HepG2 (cell line): ENCODE measurements around the gene BFAR. TPM values are rescaled to one million over a fixed set of nuclear protein-coding genes. Genes with fewer than 3 reads are reported as not detected.

Source experiments
- FLYWCH1 ChIP-seq: sonication (generic); formaldehyde crosslinking; IDR thresholded peaks from 2 replicates; pipeline ENCODE4 v1.8.1; 2023; ENCODE audit warnings: mild to moderate bottlenecking, missing genetic modification reagents
- GABPA ChIP-seq, 2 experiments: IDR thresholded peaks; 2 replicates each; pipeline ENCODE4 v1.6.1; 2011 to 2016; ENCODE audit warnings: low read depth in 2 of 2, low read length in 1 of 2, missing biosample characterization in 1 of 2, missing genetic modification characterization in 1 of 2
- KDM2A ChIP-seq: sonication (generic); formaldehyde crosslinking; IDR thresholded peaks from 2 replicates; pipeline ENCODE4 v1.4.0; 2020; ENCODE audit warnings: low read depth, missing genetic modification reagents, borderline replicate concordance
- POLR2G ChIP-seq: fragments of 200-400 bp; formaldehyde crosslinking; IDR thresholded peaks from 2 replicates; pipeline ENCODE4 v1.6.1; 2018; ENCODE audit warnings: mild to moderate bottlenecking, low read depth, low read length, moderate library complexity
- PTBP1 ChIP-seq: fragments of 200-400 bp; formaldehyde crosslinking; IDR thresholded peaks from 2 replicates; pipeline ENCODE4 v1.6.1; 2018; ENCODE audit warnings: low read length, low read depth; ENCODE audit not compliant: poor library complexity, severe bottlenecking
- polyA plus RNA-seq, 8 experiments: library from polyadenylated mRNA; depleted of rRNA in 3 of 8; stranded (reverse) in 7 of 8; unstranded in 1 of 8; fragments of >200 nt; fragmentation: Illumina TruSeq in 4 of 8; extraction: Trizol in 4 of 8; gene quantifications; 2 replicates each; pipeline versions ENCODE4 v1.2.1 to v1.2.3, GENCODE V29; 2011 to 2016; ENCODE audit warnings: low read depth in 4 of 8, missing spikeins in 1 of 8, mixed read lengths in 1 of 8; ENCODE audit not compliant: insufficient read depth in 1 of 8
- total RNA-seq, 5 experiments: library from RNA; depleted of rRNA; stranded (reverse); fragments of >200 nt; fragmentation: Illumina TruSeq; extraction: Trizol; gene quantifications; 2 replicates each; pipeline ENCODE4 v1.2.3, GENCODE V29; 2016; ENCODE audit warnings: low read depth in 1 of 5
- TF ChIP-seq, protein P1 (sequence below): sonication (generic); formaldehyde crosslinking; IDR thresholded peaks from 2 replicates; pipeline ENCODE4 v1.5.1; 2020; ENCODE audit warnings: mild to moderate bottlenecking, missing genetic modification reagents, borderline replicate concordance
- TF ChIP-seq, protein P2 (sequence below): sonication (generic); formaldehyde crosslinking; IDR thresholded peaks from 2 replicates; pipeline ENCODE4 v1.8.1; 2023; ENCODE audit warnings: mild to moderate bottlenecking, moderate library complexity, missing genetic modification reagents
- TF ChIP-seq, protein P3 (sequence below): sonication (generic); formaldehyde crosslinking; IDR thresholded peaks from 2 replicates; pipeline ENCODE4 v1.4.0; 2020; ENCODE audit warnings: missing genetic modification reagents, borderline replicate concordance
- TF ChIP-seq, protein P4 (sequence below): sonication (generic); formaldehyde crosslinking; IDR thresholded peaks from 2 replicates; pipeline ENCODE4 v1.4.0; 2020; ENCODE audit warnings: missing genetic modification reagents
- TF ChIP-seq, protein P5 (sequence below): sonication (generic); formaldehyde crosslinking; IDR thresholded peaks from 2 replicates; pipeline ENCODE4 v1.9.0; 2021; ENCODE audit warnings: mild to moderate bottlenecking, missing genetic modification reagents

BFAR gene
- total and polyA plus RNA-seq, 2 of the 13 experiments (the other 11 are each of a cell fraction or from before 2014, with no cell fraction given): 96.9 to 120 TPM

DNA sequence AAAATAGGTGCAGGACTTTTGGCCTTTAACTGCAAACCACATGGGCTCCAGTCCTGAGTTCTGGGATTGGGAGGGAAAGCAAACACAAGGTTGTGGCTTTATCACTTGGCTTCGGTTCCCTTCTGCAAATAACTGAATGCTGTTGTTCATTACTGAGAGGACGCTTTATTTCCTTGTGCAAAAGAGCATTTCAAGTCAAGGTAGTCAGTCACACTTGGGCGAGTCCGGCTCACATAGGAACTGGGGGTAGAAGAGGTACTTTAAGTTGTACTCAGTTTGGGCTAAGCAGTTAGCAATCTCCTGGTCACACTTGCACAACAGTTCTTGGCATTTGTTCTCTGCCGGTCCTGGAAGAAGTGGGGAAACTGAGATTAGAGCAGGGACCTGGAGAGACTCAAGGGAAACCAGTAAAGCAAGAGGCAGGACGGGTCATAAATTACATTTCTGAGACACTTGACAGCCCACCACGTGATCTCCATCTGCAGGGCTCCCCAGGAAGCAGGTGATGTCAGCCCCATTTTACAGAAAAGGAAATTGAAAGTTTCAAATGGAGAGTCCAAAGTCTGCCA lies 39.7 kb downstream of the BFAR start (continued):
- TF ChIP-seq, protein P1, sequence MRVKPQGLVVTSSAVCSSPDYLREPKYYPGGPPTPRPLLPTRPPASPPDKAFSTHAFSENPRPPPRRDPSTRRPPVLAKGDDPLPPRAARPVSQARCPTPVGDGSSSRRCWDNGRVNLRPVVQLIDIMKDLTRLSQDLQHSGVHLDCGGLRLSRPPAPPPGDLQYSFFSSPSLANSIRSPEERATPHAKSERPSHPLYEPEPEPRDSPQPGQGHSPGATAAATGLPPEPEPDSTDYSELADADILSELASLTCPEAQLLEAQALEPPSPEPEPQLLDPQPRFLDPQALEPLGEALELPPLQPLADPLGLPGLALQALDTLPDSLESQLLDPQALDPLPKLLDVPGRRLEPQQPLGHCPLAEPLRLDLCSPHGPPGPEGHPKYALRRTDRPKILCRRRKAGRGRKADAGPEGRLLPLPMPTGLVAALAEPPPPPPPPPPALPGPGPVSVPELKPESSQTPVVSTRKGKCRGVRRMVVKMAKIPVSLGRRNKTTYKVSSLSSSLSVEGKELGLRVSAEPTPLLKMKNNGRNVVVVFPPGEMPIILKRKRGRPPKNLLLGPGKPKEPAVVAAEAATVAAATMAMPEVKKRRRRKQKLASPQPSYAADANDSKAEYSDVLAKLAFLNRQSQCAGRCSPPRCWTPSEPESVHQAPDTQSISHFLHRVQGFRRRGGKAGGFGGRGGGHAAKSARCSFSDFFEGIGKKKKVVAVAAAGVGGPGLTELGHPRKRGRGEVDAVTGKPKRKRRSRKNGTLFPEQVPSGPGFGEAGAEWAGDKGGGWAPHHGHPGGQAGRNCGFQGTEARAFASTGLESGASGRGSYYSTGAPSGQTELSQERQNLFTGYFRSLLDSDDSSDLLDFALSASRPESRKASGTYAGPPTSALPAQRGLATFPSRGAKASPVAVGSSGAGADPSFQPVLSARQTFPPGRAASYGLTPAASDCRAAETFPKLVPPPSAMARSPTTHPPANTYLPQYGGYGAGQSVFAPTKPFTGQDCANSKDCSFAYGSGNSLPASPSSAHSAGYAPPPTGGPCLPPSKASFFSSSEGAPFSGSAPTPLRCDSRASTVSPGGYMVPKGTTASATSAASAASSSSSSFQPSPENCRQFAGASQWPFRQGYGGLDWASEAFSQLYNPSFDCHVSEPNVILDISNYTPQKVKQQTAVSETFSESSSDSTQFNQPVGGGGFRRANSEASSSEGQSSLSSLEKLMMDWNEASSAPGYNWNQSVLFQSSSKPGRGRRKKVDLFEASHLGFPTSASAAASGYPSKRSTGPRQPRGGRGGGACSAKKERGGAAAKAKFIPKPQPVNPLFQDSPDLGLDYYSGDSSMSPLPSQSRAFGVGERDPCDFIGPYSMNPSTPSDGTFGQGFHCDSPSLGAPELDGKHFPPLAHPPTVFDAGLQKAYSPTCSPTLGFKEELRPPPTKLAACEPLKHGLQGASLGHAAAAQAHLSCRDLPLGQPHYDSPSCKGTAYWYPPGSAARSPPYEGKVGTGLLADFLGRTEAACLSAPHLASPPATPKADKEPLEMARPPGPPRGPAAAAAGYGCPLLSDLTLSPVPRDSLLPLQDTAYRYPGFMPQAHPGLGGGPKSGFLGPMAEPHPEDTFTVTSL (CRISPR knock-in tag): no peak
- TF ChIP-seq FLYWCH1 (CRISPR knock-in tag): no peak
- TF ChIP-seq, protein P2, sequence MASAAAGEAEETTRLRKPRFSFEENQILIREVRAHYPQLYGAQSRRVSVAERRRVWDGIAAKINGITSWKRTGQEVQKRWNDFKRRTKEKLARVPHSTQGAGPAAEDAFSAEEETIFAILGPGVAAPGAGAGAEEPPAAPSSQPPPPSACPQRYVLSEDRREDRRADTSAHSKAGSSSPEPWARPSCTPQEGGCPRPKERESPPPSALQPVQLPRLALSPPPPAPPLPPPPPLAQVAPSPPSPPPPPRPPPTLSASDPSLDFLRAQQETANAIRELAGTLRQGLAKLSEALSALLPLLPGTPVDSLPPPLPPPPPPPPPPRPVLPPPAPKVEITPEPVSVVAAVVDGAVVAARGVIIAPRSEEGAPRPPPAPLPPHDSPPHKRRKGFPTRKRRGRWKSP (CRISPR knock-in tag): 0 out of 2 replicates have a peak, but pooled peaks have one; percentile 35
- TF ChIP-seq KDM2A: 0 out of 2 replicates have a peak, but pooled peaks have one; percentile 25
- TF ChIP-seq POLR2G: 0 out of 2 replicates have a peak, but pooled peaks have one; percentile 19
- no peak for TF ChIP-seq GABPA (IDR thresholded peaks at IDR 0.05; ENCODE audit: low read depth, low read length)
- no peak for TF ChIP-seq GABPA (CRISPR knock-in tag; IDR thresholded peaks at IDR 0.05; ENCODE audit: low read depth)
- TF ChIP-seq, protein P3, sequence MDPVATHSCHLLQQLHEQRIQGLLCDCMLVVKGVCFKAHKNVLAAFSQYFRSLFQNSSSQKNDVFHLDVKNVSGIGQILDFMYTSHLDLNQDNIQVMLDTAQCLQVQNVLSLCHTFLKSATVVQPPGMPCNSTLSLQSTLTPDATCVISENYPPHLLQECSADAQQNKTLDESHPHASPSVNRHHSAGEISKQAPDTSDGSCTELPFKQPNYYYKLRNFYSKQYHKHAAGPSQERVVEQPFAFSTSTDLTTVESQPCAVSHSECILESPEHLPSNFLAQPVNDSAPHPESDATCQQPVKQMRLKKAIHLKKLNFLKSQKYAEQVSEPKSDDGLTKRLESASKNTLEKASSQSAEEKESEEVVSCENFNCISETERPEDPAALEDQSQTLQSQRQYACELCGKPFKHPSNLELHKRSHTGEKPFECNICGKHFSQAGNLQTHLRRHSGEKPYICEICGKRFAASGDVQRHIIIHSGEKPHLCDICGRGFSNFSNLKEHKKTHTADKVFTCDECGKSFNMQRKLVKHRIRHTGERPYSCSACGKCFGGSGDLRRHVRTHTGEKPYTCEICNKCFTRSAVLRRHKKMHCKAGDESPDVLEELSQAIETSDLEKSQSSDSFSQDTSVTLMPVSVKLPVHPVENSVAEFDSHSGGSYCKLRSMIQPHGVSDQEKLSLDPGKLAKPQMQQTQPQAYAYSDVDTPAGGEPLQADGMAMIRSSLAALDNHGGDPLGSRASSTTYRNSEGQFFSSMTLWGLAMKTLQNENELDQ (CRISPR knock-in tag): no peak
- TF ChIP-seq, protein P4, sequence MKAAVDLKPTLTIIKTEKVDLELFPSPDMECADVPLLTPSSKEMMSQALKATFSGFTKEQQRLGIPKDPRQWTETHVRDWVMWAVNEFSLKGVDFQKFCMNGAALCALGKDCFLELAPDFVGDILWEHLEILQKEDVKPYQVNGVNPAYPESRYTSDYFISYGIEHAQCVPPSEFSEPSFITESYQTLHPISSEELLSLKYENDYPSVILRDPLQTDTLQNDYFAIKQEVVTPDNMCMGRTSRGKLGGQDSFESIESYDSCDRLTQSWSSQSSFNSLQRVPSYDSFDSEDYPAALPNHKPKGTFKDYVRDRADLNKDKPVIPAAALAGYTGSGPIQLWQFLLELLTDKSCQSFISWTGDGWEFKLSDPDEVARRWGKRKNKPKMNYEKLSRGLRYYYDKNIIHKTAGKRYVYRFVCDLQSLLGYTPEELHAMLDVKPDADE (CRISPR knock-in tag): 0 out of 2 replicates have a peak, but pooled peaks have one; percentile 23
- TF ChIP-seq, protein P5, sequence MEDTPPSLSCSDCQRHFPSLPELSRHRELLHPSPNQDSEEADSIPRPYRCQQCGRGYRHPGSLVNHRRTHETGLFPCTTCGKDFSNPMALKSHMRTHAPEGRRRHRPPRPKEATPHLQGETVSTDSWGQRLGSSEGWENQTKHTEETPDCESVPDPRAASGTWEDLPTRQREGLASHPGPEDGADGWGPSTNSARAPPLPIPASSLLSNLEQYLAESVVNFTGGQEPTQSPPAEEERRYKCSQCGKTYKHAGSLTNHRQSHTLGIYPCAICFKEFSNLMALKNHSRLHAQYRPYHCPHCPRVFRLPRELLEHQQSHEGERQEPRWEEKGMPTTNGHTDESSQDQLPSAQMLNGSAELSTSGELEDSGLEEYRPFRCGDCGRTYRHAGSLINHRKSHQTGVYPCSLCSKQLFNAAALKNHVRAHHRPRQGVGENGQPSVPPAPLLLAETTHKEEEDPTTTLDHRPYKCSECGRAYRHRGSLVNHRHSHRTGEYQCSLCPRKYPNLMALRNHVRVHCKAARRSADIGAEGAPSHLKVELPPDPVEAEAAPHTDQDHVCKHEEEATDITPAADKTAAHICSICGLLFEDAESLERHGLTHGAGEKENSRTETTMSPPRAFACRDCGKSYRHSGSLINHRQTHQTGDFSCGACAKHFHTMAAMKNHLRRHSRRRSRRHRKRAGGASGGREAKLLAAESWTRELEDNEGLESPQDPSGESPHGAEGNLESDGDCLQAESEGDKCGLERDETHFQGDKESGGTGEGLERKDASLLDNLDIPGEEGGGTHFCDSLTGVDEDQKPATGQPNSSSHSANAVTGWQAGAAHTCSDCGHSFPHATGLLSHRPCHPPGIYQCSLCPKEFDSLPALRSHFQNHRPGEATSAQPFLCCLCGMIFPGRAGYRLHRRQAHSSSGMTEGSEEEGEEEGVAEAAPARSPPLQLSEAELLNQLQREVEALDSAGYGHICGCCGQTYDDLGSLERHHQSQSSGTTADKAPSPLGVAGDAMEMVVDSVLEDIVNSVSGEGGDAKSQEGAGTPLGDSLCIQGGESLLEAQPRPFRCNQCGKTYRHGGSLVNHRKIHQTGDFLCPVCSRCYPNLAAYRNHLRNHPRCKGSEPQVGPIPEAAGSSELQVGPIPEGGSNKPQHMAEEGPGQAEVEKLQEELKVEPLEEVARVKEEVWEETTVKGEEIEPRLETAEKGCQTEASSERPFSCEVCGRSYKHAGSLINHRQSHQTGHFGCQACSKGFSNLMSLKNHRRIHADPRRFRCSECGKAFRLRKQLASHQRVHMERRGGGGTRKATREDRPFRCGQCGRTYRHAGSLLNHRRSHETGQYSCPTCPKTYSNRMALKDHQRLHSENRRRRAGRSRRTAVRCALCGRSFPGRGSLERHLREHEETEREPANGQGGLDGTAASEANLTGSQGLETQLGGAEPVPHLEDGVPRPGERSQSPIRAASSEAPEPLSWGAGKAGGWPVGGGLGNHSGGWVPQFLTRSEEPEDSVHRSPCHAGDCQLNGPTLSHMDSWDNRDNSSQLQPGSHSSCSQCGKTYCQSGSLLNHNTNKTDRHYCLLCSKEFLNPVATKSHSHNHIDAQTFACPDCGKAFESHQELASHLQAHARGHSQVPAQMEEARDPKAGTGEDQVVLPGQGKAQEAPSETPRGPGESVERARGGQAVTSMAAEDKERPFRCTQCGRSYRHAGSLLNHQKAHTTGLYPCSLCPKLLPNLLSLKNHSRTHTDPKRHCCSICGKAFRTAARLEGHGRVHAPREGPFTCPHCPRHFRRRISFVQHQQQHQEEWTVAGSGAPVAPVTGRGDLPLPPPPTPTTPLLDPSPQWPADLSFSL (CRISPR knock-in tag): no peak
- no peak for TF ChIP-seq PTBP1
